HG03439 (cell line): ENCODE measurements around the gene PALLD.

Experiments used
- ATAC-seq: cut with Tn5 transposase; IDR thresholded peaks from one replicate; pipeline ENCODE4 v1.9.1; 2021; ENCODE audit warnings: mild to moderate bottlenecking, moderate library complexity; ENCODE audit not compliant: unreplicated experiment

Gene PALLD

DNA sequence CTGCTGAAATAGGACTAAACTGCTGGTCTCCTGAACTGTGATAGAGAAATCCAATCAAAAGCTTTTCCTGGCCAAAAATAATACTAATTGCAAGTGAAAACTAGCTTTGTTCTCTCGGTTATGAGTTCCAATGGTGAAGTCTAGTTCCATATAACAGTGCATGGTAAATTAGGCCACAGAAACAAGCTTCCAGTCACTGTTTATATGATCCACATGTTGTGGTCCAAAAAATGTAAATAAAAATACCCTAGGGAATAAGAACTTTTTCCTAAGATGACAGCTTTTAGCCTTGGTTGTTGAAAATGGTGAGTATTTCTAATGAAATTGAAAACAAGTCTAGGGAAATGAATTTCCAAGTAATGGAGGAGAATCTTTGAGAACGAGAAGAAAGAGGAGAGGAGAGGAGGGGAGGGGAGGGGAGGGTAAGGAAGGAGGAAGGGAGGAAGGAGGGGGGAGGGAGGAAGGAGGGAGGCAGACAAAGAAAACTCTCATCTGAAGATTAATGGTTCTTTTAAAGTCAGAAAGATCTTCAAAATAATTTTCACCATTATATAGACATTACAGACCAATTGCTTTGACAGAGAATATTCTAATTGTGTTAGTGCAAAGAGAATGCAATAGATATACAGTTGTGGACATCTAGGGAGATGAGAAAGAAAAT, 26.1 kb downstream of the PALLD start:
- ATAC-seq, result no peak

DNA sequence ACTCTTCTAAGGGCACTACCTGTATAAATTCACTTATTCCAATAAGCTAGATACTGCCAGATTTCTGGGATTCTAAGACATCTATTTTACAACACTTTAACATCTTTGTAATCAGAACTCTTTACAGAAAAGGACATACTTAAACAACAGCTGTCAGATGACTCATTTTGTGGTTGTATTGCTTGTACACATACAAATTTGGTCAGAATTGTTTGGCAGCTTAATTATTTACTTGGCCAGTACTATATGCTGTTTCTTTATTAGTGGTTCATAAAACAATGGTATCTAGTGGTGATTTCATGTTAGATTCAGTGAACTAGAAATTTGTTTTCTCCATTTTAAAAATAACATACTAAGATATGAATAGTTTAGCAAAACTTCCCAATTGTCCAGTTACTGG, 27.2 kb downstream of the PALLD start:
- no peak for ATAC-seq

DNA sequence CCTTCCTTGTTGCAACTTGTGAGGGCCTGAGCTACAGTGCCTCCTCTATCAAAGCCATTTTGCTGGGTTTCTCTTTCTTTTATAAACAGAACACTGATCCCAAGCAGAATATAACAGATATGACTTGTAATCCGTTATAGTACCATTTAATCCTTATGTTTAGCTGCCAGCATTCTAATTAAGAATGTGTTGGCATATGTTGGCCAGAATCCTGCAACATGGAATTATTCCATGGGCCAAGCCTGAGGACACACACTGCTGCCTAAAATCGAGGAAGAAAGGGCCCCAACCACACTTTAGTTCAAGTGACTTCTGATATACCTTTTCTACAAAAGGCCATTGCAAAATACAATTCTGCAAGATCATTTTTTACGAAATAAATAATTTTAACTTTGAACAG, 28.0 kb downstream of the PALLD start:
- no peak for ATAC-seq

DNA sequence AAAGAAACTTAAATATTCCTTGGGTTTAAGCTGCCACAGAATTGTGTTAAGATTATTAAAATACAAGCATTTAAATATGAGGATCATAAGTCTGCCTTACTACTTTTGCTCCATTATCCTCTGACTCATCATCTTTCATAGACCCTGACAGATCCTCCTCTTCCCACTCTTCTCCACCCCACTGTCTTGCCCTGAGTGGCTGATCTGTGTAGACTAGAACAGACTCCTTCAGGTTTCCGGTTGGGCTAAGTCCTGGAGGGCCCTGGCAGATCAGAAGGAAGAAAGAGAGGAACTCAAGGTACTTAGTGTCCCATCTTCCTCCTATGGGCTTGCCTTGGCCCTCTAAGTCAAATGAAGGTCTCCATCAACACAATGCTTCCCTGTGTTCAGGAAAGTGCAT, 30.7 kb downstream of the PALLD start:
- ATAC-seq, result no peak

DNA sequence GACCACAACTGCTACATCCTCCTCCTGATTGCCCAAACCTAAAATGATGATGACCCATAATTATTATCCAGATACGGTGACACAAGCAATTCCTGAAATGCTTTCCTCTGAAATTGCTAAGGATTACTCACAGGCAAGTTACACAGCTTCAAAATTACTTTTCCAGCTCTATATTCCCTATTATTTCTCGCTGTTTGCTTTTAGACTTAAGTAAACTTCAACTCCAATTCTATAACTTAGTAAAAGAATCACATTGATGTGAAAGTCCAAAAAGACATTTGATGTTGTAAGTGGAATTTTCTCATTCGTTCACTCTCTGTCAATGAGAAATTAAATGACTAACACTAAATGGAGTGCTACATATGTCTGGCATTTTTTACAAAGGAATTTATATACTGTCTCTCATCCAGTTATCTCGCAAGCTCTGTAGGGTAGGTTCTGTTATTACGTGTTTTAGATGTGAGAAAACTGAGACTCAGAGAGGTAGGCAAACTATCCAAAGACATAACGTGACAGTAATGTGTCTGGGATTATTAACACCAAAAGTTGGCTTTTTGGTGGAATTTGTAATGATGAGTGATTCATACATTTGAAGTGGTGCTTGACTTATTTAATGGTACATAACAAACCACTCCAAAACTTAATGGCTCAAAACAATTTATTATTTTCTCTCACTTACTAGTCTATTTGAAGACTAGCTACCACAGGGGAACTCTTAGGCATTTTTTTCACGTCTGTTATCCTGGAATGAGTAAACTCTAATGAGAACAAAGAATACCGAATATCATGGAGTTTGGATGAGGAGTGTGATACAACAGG, 31.5 kb downstream of the PALLD start:
- no peak for ATAC-seq

DNA sequence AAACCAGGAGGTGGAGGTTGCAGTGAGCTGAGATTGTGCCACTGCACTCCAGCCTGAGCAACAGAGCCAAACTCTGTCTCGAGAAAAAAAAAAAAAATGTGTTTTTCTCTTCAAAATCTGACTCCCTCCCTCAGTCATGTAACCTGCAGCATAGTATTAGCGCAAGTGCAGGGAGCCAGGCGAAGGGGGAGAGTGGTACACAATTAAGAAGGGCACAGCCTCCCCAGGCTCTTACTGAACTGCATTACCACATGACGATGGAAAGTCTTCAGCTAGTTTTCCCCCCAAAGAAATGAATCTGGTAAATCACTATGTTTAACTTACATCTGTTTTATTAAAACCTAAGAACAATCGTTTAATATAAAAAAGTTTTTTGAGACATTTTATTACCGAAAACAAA, 32.4 kb downstream of the PALLD start:
- no peak for ATAC-seq

DNA sequence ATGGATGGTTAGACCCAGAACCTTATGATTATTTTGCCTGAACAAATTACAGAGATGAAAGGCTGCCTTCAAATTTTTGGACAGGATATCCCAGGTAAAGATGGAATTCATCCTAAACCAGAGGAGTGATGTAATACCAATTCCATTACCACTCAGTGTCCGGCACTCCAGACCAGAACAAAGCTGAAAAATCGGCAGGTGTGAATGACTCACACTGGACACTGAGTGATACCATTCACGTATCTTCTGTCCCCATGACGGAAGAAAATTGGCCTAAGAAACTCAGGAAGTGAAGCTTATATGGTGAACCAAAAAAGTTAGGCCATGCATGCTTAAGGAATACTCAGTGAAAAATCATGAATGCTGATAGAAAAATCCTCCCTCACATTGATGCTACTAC, 34.5 kb downstream of the PALLD start:
- no peak for ATAC-seq

DNA sequence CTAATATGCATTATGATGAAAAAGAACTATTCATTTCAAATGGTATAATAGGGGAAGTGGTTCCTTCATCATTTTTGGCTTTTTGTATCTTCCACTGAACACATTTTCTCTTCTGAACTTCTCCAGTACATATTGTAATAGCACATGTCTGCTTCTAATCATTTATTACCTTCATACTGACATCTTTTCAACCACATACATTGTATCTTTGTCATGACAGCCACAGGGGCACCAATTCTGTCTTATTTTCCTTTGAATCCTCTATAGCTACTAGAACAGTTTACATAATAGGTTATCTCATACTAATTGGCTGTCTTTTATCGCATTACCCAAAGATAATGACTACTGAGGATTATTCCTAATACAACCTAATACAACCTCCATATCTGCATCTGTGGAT, 37.7 kb downstream of the PALLD start:
- ATAC-seq, result no peak

DNA sequence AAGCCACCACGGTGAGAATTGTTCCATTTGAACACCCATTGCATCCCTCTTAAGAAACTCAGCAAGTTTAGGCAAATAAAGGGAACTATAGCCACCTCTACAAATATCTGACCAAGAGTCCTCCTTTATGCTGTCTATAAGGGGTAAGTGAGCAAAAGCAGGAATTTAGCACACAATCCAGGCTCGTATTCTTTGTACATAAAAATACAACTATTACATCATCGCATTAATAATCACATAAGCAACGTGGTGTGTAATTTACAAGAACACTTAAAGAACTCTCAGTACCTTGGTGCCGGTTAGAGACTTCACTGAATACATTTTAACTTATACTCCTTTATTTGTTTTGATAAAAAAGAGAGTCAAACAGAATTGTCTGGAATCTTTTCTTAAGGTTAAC, 38.8 kb downstream of the PALLD start:
- no peak for ATAC-seq

DNA sequence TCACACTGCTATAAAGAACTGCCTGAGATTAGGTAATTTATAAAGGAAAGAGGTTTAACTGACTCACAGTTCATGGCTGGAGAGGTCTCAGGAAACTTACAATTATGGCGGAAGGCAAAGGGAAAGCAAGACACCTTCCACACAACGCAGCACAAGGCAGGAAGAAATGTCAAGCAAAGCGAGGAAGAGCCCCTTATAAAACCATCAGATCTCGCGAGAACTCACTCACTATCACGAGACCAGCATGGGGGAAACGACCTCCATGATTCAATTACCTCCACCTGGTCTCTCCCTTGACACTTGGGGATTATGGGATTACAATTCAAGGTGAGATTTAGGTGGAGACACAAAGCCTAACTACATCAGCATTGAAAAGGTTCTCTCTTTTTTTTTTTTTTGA, 39.6 kb downstream of the PALLD start:
- ATAC-seq, result no peak

DNA sequence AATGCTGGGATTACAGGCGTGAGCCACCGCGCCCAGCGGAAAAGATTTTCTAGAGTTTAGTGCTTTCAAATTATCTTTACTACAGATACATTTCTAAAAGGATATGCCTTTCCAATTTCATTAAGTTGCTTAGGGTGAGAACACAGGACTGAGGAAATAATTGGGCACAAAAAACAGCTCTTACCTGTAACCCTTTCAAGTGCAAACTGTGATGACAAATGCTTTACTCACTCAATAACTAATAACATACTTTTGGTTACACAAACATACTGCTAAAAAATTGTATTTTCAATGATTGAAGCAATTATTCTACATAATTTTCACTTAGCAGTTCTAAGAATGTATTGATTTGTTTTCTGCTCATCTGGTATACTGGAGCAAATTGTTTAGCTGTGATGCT, 40.2 kb downstream of the PALLD start:
- no peak for ATAC-seq

DNA sequence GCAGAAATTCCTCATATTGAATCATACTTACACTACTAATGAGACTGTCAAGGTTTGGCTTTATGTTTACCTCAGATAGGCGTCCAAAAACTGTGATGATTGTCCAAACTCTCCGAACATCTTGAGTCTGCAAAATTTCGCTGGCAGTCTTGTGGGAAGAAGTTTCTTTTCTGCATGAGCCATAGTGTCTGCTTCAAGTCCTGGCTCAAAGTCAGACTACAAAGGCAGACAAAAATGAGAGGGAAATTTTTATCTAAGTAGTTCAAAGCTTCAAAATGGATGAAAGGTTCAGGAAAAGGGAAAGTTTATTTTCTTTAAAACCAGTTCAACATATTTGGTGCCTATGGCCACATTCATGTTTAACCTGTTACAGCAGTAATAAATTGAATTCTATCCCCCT, 40.7 kb downstream of the PALLD start:
- ATAC-seq, result no peak

DNA sequence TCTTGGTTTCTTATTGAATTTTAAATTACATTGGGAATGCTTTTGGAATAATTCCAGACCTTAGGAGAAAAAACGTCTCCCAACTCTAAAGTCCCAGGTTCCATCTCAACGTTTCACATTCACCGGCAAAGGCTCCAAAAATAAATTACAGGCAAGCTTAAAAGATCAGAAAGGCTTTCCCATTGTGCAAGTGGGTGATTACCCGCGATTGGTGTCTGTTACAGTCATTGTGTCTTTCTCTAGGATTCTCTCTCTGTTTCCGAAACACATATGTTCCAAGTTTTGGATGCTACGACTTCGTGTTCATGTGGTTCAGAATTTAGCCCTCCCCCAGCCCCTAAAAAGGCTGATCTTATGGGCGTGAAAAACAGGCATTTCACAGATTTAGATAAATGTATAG, 41.8 kb downstream of the PALLD start:
- ATAC-seq, result no peak

DNA sequence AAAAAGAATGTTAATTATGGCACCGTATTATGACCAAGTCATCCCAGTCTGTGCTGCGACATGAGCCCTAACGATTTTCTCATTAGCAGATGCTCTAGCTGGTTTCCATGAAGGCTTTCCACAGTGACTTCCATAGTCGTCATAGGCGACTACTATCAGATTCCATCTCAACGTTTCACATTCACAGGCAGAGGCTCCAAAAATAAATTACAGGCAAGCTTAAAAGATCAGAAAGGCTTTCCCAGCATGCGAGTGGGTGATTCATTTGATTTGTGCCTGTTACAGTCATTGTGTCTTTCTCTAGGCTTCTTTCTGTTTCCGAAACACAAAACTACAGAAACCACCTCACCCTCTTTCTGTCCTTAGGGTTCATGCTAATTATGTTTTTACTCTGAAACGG, 43.2 kb downstream of the PALLD start:
- no peak for ATAC-seq

DNA sequence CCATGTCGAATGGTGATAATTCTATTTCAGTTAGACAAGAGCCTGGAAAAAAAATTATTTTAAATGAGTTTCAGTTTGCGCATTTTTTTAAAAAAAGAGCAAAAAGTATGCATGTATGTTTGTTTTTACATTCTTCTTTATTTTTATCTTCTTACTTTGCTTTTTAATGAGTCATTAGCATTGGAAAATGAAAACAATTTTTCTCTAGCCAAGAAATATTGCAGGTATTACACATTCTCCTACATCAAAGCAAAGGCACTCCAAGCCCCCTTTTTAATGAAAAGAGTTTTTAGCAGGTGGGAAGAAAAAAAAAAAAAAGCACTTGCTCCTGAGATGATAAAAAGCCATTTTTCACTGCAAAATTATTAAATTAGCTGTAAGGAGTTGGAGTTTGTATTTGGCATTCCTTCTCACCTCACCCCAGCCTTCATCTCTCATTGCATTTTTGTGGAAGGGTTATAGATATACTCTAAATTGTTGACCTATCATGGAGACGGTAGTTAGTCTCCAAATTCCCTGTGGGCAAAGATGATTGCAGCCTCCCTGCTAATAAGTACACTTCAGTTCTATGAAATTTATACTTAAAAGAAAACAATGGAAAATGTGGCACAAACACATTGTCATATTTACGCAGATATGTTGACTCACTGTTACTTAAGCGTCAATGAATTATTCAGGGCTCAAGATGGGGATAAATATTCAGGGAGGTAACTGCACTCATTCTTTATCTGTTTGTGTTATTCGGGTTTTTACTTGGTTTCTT, 43.8 kb downstream of the PALLD start:
- ATAC-seq, result no peak

DNA sequence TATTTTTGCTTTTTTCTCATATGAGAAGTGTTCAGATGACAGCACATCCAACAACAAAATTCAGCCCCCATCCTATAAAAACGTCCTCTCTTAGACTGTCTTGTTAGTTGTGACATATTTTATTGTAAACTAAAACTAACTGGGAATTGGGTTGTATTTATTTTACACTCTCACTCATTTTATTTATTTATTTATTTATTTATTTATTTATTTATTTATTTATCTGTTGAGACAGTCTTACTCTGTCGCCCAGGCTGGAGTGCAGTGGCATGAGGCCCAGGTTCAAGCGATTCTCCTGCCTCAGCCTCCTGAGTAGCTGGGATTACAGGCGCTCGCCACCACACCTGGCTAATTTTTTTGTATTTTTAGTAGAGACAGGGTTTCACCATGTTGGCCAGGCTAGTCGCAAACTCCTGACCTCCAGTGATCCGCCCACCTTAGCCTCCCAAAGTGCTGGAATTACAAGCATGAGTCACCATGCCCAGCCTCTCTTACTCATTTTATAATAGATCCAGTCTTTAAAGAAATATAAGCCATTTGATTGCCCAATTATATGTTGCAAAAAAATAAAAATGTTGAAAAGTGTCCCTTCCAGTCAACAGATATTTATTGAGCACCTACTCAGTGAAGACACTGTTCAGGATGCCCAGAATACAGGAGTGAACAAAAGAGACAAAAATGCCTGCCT, 44.6 kb downstream of the PALLD start:
- ATAC-seq, result no peak

DNA sequence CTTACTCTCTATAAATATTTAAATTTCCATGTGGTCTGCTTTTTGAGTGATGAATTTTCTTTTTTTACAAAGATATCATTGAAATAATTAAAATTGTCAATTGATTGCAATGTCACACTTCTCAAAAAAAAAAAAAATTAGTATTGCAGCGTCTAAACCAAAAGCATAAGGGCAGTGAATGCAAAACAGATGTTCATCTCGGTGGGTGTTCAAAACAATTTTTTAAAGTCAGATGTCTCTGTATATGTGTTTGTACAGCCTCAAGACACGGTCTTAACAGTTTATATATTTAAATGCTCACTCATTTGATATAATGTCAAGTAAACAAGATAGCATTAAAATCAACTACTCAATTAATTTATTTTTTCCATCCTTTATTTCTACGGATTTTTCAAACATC, 52.3 kb downstream of the PALLD start:
- ATAC-seq, result no peak

DNA sequence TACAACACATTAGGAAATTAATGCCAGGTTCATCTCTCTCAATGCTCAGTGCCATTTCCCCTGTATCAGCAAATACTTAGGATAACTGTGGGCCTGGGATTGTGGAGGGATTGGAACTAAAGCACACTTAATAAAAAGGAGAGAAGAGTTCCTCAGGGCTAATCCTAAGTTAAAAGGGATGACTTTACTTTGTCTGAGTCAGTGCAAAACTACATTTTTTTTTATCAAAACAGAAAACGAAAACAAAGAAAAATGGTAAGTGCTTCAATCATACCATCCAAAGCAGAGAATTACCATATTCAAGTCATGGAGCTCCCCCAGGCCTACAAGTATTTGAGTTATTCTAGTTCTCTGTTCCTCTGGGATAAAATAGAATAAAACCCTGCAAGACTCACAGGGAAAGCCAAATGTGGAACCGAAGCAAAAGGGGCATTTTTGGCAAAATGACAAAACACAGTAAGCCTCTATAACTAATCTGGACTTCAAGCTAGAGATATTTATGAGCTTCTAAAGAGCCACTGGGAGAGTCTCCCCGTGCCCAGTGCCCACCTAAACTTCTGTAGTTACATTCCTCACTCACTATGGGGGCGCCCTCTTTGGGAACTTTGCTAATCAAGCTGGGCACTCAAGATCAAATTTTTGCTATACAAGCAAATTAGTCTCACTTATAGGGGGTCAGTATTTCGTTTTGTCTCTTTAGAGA, 53.4 kb downstream of the PALLD start:
- no peak for ATAC-seq

DNA sequence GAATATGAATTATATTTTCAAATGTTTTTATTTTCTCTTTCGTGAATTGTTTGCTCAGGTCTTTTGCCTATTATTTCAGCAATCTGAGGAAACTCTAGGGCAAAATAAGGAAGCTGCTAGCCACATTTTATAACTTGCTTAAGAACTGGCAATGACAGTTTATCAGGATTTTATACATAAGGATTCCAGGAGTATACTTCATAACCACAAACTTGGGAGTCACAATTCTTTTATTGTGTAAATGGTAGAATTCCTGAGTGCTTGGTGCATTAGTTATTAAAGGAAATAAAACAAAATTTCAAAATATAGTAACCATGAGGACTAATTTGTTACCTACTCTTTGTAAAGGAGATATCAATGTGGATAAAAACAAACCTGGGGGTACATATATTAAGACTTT, 54.4 kb downstream of the PALLD start:
- no peak for ATAC-seq

DNA sequence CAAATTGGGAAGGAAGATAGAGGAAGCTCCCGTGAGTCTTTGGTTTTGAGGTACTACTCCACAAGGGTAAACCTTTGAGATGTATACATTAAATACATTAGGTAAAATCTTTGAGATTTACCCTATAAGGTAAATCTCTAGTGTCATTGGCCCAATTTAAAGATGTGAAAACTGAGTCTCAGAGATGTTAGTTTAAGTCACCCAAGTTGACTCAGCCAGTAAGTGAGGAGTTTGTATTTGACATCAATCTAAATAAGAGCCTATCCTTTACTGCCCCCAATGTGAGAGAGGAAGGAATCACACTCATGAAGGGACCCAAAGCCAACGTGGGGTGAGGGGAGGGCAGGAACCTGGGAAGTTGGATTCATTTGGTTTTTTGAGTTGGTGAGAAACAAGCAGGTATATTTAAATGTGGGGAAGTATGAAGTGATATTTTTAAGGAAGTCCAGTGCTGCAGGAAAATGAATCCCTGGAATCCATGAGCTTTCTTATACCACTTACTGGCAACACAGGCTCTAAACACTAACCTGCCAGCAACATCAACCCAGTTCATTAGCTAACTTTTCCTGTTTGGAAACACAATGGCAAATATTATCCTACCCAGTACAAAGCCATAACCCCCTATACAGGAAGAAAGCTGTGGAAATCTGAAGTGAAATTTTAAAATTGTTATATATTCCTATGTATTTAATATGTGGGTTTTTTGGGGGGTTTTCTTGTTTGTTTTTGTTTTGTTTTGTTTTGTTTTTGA, 55.3 kb downstream of the PALLD start:
- ATAC-seq, result no peak
